GM19467 (cell line): ENCODE measurements around the gene ATAD3C.
"Not testable (repeated sequence)": the region's sequence is repeated elsewhere in the genome, so short reads cannot be mapped to it uniquely, and the experiment has no call there.

Source experiments
- ATAC-seq: cut with Tn5 transposase; IDR thresholded peaks from one replicate; pipeline ENCODE4 v1.9.1; 2021; ENCODE audit warnings: mild to moderate bottlenecking, moderate library complexity; ENCODE audit not compliant: unreplicated experiment

ATAD3C gene

DNA sequence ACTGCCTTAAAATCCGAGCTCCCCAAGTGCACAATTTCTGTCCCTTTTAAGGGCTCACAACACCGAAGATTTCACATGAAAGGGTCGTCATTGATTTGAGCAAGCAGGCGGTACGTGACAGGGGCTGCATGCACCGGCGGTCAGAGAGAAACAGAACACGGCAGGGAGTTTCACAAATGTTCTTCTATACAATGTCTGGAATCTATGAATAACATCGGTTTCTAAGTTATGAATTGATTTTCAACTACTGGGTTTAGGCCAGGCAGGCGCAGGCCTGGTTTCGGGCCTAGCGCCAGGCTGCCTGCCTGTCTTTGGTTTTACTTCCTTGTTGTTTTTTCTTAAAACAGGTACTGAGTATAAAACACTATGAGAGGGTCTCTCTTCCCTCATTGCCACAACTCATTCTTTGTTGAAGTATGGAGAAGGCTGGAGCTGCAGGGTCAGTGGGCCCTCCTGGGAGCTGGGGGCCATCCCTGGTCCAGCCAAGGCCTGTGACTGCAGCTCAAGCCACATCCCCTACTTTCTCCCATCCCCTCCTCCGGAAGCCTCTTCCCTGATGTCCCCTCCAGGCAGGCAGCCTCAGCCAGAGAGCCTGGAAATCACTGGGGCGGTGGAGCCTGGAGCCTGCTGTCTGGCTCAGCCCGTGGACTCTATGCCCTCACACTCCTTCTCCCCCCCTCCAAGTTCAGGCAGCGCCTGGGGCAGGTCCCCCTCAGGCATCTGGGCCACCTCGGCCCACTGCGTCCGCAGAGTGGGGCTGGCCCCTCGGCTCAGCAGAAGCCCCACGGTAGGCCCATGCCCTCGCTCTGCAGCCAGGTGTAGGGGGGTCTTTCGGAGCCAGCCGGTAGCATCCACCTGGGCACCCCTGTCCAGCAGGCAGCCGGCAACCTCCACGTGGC lies 30.8 kb upstream of the ATAD3C start:
- no peak for ATAC-seq

DNA sequence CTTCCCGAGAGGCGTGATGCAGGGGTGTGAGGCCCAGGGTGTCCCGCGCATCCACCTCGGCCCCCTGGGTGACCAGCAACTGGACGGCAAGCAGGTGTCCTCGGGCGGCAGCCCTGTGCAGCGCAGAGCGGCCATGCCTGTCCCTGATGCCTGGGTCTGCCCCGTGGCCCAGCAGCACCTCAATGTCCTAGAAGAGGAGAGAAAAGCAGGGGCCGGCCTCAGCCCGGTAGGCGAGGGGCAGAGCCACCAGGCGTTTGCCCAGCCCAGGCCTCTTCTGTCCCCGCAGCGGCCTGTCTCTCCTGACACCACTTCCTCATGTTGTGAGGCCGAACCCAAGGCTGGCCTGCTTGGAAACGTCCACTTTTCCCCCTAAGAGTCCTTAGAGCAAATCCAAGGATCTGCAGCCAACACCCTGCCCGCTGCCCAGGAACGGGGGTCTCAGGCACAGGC lies 30.1 kb upstream of the ATAD3C start:
- no peak for ATAC-seq

DNA sequence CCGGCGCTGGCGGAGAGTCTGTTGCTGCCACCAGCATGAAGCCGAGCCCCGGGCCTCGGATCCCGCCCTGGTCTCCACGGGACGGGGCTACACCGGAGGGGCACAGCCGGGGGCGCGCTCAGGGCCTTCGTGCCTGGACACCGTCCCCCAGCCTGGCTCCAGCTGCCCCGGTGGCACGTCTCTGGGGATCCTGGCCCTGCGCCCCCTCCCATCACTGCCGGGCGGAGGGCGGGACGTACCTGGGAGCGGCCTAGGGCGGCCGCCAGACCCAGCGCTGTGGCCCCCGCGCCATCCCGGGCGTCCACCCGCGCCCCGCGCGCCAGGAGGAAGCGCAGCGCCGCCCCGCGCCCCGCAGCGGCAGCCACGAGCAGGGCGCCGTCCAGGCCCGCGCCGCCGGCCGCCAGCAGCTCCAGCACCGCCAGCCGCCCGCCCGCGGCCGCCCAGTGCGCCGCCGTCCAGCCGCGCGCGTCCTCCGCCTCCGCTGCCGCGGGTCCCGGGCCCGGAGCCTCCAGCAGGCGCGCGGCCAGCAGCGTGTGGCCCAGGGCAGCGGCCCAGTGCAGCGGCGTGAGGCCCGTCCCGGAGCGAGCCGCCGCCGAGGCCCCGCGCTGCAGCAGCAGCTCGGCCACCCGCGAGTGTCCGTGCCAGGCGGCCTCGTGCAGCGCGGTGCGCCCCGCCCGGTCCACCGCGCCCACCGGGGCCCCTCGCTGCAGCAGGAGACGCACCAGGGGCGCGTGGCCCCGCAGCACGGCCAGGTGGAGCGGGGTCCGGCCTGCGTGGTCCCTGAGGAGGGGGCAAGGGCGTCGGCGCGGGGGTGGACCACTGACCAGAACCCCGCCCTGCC lies 29.5 kb upstream of the ATAD3C start:
- no peak for ATAC-seq

- no peak for ATAC-seq
Observed at GRCh38 chr1:1420654-1421141, 28.8 kb upstream of the ATAD3C start.

DNA sequence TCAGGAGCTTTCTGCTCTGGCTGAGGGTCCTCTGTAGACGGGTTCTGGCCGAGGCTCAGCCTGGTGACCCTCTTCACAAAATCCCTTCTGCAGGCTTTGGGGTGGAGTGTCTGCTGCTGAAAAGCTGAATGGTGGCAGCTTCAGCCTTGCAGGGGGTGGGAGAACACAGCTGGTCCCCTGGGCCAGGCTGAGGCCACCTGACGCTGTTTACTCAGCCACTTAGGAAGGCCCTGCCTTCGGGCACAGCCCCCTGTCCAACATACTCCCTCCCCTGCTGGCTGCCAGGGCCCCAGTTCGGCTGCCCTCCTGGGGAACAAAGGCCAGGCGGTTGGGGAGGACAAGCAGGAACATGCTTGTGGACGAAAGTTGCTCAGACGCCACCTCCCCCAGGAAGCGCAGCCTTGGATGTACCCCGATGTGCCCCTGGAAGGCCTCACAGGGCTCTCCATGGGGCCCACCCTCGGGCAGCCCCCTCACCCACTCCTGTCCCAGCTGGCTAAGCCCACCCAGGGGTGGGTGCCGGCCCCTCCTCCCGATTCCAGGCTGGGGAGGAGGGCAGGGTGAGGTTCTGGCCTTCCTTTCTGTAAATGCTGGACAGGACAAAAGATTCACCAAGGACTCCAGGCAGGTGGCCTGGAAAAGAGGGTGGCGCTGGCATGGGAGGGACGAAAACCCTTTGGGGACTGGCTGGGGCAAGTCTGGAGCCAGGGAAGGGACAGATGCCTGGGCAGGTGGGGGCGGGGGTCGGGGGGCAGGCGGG lies 28.2 kb upstream of the ATAD3C start, which contains the start of gene ANKRD65:
Gene ANKRD65, minus strand, starts transcription at position 130 of the 760 bp plus-strand sequence. CDS start 271 bp downstream, outside the sequence.
- ATAC-seq, result no peak

DNA sequence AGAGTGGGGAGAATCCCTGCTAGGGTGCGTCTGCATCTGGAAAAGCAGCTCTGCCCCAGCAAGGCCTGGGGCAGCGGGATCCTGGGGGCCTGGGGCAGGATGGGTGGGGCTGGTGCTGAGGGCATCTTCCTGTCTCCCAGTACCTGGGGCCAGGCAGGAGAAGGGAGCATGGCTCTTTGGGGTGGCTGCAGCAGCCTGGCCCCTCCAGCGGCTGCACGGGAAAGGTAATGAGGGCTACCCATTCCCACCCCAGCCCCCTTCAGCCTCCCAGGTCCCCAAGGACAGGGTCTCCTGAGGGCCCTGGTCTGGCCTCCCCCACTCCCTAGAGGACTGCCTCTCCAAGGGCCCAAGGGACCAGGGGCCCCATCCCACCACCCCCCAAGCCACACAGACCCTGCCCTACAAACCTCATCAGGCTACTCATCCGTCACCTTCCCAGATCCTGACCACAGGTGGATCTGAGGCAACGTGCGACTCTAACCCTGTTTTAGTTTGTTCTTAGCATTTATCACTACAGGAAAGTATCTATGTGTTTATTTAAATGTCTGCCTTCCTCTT lies 27.5 kb upstream of the ATAD3C start:
- ATAC-seq, result no peak

DNA sequence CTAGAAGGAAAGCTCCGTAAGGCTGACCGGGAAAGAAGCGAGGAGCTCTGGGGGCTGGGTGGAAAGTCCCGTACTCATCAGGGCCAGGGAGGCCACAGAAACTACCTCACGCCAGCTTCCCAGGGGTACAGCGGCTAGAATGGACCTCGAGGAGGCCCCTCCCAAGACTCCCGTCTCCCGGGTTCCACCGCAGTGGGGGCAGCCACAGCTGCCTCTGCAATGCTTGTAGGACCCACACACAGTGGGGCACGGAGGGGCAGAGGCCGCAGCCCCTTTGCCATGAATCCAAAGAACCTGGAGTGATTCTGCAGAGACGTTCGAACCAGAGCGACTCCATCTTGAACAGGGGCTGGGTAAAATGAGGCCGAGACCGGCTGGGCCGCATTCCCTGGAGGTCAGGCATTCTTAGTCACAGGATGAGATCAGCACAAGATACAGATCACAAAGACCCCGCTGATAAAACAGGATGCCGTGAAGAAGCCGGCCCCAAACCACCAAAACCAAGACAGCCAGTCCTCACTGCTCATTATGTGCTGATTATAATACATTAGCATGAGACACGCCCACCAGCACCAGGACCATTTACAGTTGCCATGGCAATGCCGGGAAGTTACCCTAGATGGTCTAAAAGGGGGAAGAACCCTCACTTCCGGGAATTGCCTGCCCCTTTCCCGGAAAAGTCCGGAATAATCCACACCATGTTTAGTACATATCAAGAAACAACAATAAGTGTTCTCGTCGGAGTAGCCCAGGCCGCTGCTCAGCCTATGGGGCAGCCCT lies 26.8 kb upstream of the ATAD3C start:
- no peak for ATAC-seq

GRCh38 chr1:1423245-1423597 lies 26.3 kb upstream of the ATAD3C start:
- ATAC-seq, result no peak

DNA sequence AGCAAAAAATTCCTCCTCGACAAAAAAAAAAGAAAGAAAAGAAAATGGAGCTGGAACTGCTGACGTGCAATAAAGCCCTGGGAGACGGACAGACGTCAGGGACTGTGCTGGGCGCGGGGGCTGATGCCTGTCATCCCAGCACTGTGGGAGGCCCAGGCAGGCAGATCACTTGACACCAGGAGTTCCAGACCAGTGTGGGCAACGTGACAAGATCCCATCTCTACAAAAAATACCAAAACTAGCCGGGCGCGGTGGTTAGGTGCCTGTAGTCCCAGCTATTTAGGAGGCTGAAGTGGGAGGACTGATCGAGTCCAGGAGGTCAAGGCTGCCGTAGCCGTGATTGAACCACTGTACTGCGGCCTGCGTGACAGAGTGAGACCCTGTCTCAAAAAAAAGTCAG lies 24.8 kb upstream of the ATAD3C start:
- ATAC-seq, result no peak

DNA sequence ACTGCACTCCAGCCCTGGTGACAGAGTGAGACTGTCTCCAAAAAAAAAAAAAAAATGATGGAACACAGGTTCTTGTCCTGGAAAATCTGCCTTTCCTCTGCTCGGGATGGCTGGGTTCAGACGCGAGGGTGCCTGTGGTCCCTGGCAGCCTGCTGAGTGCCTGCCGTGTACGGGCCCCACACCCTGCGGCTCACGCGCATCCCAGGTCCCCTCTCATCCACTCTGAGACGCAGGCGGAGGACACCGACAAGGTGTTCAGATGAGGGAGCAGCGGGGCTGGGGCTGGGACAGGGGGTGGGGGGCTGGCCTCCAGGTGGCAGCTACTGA lies 24.1 kb upstream of the ATAD3C start:
- no peak for ATAC-seq

DNA sequence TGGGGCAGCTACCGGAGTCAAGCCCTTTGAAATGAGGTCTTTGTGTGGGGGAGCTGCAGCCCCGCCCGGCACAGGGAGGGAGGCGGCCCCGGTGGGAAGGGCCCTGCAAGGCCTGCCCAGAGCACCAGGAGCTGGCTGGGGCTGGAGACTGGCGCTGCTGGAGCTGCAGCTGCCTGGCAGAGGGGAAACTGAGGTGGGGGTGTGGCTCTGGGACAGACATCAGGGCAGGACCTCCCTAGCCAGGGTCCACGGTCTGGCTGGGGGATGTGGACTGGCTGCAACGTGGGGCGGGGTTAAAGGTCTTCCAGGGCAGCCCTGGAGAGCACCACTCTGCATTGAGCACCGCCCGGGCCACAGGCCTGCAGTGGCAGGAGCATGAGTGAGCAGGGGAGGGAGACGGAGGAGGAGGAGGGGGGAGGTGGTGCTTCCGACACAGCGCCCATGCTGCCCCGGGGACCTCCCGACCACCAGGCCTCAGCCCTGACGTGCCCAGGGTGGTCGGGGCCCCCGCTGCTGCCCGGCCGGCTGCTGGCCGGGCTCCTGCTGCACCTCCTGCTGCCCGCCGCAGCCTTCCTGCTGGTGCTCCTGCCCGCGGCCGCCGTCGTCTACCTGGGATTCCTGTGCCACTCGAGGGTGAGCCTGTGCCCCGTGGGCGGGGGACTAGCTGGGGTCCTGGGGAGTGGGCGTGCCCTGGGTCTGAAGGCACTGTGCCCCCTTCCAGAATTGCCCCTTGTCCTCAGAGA lies 23.6 kb upstream of the ATAD3C start:
- no peak for ATAC-seq

GRCh38 chr1:1426496-1427105 lies 22.9 kb upstream of the ATAD3C start:
- no peak for ATAC-seq

DNA sequence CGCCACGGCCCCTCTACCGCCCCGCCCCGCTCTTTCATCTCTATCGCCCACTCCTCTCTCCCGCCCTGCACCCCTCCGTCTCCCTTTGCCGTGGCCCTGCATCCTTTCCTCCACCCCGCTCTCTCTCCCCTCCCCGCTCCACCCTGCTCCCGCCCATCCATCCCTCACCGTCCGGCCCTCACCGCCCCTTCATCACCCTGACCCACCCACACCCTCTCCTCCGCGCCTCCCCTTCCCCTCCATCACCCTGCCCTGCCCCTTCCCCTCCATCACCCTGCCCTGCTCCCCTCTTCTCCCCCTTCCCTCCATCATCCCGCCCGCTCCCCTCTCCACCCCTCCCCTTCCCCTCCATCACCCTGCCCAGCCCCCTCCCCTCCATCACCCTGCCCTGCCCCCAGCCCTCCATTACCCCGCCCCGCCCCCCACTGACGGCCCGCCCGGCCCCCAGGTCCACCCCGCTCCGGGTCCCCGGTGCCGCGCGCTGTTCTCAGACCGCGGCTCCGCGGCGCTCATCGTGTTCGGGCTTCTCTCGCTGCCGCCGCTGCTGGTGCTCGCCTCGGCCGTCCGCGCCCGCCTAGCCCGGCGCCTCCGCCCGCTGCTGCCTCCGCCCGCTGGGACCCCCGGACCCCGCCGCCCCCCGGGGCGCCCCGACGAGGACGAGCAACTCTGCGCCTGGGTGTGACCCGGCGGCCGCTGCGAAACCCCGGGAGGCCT lies 22.2 kb upstream of the ATAD3C start:
- ATAC-seq, result no peak

DNA sequence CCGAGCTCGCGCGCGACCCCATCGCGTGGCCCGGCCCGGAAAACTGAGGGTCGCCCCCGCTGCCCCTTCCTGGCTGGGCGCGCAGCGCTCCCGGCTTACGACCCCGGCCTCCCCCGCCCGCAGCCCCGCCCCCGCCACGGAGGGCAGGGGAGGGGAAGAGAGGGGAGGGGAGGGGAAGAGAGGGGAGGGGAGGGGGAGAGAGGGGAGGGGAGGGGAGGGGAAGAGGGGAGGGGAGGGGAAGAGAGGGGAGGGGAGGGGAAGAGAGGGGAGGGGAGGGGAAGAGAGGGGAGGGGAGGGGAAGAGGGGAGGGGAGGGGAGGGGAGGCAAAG lies 21.7 kb upstream of the ATAD3C start:
- ATAC-seq, result no peak

DNA sequence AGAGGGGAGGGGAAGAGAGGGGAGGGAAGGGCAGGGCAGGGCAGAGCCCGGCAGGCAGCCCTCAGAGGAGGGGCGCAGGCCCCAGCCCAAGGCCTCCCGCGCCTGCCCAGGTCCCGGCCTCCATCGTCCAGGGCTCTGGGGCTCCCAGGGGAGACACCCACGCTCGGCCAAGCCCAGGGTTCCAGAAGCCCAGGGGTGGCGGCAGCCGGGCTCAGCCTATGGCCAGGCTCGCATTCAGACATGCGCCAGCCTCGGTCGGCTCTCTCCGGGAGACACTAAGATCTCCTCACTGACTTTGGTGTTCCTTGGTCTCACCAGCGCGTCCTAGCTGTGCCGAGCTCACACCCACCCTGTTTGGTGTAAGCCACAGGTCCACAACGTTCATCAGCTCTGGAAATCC lies 21.3 kb upstream of the ATAD3C start:
- ATAC-seq, result no peak

DNA sequence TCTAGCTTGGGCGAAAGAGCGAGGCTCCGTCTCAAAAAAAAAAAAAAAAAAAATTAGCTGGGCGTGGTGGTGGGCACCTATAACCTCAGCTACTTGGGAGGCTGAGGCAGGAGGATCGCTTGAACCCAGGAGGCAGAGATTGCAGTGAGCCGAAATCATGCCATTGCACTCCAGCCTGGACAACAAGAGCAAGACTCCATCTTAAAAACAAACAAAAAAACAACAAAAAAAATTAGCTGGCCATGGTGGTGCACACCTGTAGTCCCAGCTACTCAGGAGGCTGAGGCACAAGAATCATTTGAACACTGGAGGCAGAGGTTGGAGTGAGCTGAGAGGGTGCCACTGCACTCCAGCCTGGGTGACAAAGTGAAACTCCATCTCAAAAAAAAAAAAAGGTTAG lies 20.5 kb upstream of the ATAD3C start:
- ATAC-seq, result not testable (repeated sequence)

- ATAC-seq, result no peak
Observed at GRCh38 chr1:1429671-1430073, 19.8 kb upstream of the ATAD3C start.
